Esophagus squamous epithelium (tissue), 4 donors: ENCODE results near the gene CPED1.

Experiments used
- CTCF ChIP-seq, 6 experiments: fragments of 450-650 bp in 4 of 6; fragments of 200-600 bp in 2 of 6; sonication (generic) in 2 of 6; IDR thresholded peaks; one replicate each; pipeline ENCODE4 v1.5.1; 2016 to 2019; ENCODE audit warnings: antibody characterized with exemption in 6 of 6, mild to moderate bottlenecking in 4 of 6, moderate library complexity in 4 of 6
- POLR2A ChIP-seq, 4 donors: fragments of 450-650 bp; IDR thresholded peaks; one replicate each; pipeline ENCODE4 v1.6.1; 2017; ENCODE audit warnings: antibody characterized with exemption in 4 of 4, mild to moderate bottlenecking in 4 of 4, moderate library complexity in 3 of 4

GRCh38 chr7:121186746-121187145 is 198.2 kb downstream of the CPED1 start:
- no peak for TF ChIP-seq POLR2A (IDR thresholded peaks at IDR 0.05)
- no peak for TF ChIP-seq CTCF (IDR thresholded peaks at IDR 0.05)
